Suprapubic skin (tissue), 3 donors: ENCODE data around the gene ZNF629.

Experiments used
- CTCF ChIP-seq, 2 donors: fragments of 200-600 bp in 1 of 2; fragments of 450-650 bp in 1 of 2; sonication (generic) in 1 of 2; IDR thresholded peaks; one replicate each; pipeline ENCODE4 v1.5.1; 2016 to 2019; ENCODE audit warnings: antibody characterized with exemption in 2 of 2, mild to moderate bottlenecking in 1 of 2, moderate library complexity in 1 of 2
- POLR2A ChIP-seq, 2 donors: fragments of 450-650 bp; IDR thresholded peaks; one replicate each; pipeline ENCODE4 v1.6.1; 2017; ENCODE audit warnings: antibody characterized with exemption in 2 of 2, mild to moderate bottlenecking in 2 of 2, moderate library complexity in 2 of 2

GRCh38 chr16:30736995-30737793 is 49.8 kb downstream of the ZNF629 start:
- no peak for TF ChIP-seq POLR2A (IDR thresholded peaks at IDR 0.05)
- TF ChIP-seq CTCF (IDR thresholded peaks at IDR 0.05): no peak
